Endothelial cell of hepatic sinusoid (primary cell): ENCODE data around the gene SORCS2.
"Not testable (repeated sequence)": the region's sequence is repeated elsewhere in the genome, so short reads cannot be mapped to it uniquely, and the experiment has no call there.

Experiments used
- in situ Hi-C: cut with HindIII; loops from 2 replicates; pipeline ENCODE4 v1.10.0; 2017; ENCODE audit warnings: low sequenced_read_pairs

SORCS2 gene

DNA sequence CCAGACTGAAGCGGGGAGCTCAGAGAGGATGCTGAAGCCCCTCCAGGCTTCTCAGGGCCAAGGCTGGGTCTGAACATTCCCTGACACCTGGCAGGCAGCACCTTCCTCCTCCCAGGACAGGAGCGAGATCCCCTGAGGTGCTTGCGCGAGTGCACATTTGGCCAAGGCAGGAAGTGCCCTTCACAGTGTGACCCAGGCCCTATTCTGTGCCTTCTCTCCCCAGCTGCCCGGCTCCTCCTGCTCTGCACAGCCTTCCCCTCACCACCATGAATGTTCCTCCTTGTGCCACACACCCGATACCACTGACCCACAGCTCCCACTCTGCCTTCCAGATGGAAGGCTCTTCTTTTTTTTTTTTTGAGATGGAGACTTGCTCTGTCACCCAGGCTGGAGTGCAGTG is 259.5 kb downstream of the SORCS2 start:
- in situ Hi-C loops = no loop called here

DNA sequence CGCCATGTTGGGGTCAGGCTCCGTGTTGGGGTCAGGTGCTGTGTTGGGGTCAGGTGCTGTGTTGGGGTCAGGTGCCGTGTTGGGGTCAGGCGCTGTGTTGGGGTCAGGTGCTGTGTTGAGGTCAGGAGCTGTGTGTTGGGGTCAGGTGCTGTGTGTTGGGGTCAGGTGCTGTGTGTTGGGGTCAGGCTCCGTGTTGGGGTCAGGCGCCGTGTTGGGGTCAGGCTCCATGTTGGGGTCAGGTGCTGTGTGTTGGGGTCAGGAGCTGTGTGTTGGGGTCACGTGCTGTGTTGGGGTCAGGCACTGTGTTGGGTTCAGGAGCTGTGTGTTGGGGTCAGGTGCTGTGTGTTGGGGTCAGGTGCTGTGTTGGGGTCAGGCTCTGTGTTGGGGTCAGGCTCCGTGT is 260.5 kb downstream of the SORCS2 start:
- in situ Hi-C loops = not testable (repeated sequence)

DNA sequence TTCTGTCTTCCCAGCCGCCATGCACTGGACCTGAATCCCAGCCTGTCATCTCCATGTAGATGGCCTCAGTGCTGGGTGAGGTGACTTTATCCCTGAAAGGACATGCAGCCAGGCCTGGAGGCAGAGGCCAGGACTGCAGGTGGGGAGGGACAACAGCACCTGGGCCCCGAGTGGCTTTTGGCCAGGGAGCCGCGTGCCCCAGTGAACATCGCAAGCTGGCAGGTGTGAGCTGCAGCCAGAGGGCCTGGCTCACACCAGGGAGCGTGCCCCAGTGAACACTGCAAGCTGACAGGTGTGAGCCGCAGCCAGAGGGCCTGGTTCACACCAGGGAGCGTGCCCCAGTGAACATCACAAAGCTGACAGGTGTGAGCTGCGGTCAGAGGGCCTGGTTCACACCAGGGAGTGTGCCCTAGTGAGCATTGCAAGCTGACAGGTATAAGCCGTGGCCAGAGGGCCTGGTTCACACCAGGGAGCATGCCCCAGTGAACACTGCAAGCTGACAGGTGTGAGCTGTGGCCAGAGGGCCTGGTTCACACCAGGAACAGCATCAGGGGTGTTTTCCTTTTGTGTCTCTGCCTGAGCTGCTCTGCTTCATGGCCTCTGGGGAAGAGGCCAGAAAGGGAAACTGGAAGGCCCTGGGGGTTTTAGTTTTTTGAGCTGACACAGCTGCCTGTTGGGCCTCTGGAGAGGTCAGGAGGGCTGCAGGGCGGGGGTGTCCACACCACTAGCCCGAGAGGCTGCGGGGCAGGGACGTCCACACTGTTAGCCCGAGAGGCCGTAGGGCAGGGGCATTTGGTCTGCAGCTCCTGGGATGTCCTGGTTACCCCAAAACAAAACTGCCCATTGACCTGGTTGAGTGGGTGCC is 265.1 kb downstream of the SORCS2 start:
- in situ Hi-C loops = no loop called here

DNA sequence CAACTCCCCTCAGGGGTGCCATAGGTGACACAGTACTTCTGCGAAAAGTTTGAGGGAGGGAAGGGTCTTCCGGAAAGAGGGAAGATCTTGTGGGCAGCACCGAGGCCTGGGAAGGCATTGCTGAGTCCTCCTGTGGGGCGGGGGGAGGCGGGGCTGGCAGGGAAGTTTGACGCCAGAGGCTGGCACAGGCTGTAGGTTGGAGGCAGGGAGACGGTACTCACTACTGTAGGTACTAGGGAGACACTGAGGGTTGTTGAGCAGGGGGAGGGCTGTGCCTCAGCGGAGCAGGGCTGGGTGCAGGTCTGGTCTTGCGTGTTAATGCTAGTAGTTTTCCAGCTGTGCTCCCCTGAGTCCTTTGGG is 265.7 kb downstream of the SORCS2 start:
- in situ Hi-C loops = no loop called here

DNA sequence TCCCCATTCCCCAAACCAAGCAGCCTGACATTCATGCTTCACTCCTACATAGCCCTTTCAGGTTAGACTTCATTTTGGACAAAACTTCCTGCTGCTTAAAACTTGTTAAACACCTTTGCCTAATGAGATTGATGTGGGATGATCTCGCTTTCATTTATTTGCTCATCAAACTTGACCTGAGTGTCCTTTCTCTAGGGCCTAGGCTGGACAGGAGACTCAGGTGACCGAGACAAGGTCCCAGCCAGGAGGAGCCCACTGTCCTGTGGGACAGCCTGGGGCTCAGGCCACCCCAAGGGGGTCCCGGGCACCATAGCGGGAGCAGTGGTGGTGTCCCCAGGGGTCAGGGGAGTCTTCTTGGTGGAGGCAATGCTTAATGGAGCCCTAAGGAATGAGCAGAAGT is 266.1 kb downstream of the SORCS2 start:
- in situ Hi-C loops = no loop called here

DNA sequence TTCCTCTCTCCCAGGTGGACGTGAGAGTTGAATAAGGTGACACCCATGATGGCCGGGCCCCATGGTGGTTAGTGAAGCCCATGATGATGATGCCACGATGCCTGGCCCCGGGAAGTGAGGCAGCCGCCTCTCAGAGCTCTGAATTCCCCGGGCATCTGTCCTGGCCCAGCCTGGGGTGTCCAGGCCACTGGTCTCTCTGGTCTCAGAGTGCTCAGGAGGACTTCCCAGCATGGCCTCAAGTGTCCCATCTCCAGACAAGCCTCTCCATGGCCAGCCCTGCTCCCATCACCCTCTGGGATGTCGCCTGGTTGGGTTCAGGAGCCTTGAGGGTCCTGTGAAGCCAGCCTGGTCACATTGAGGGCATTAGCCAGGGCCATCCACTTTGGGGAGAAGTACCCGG is 267.1 kb downstream of the SORCS2 start:
- in situ Hi-C loops = no loop called here

GRCh38 chr4:7460566-7460965 is 268.2 kb downstream of the SORCS2 start:
- in situ Hi-C loops = loop anchor here (5.0 kb wide), 2 partner anchors 47 to 58 kb away; no protein-coding TSS in a partner anchor

DNA sequence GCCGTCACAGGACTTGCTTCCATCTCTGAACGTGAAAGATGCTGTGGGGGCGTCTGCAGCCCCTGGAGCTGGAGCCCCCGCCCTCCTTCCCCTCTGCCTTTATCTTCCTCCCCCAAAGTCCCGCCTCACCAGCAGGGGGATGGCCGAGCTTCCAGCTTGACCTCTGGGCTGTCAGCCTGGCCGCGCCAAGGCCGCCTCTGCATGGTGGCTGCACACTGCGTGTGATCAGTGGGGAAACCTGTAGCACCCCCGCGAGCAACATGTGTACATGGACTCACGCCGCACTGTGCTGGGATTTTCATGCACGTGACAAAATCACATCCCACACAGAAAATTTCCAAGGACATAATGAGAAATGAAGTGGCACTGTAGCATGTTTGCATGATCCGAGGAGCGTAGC is 268.9 kb downstream of the SORCS2 start:
- in situ Hi-C loops = loop anchor here (5.0 kb wide), 2 partner anchors 46 to 59 kb away; no protein-coding TSS in a partner anchor

DNA sequence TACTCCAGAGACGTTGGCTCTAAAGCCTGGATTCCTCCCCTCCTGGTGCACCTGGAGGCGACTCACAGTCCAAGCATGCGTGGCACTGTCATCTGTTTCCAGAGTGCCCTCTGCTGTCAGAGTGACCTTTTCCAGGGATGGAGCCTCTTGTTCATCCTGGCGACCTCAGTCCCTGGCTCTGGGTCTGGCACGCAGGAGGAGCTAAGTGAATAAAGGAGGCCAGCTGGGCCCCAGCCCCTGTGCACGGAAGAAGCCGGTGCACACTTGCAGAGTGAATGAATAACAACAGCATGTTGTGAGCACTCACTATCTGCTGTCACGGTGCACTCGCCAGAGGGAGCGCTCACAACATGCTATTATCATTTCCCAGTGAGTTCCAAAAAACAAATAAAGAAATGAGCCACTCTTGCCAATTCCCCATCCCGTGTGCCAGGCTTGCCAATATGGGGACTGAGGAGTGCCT is 270.2 kb downstream of the SORCS2 start:
- in situ Hi-C loops = loop anchor here (5.0 kb wide), 2 partner anchors 45 to 60 kb away; no protein-coding TSS in a partner anchor

GRCh38 chr4:7463566-7464258 is 271.4 kb downstream of the SORCS2 start:
- in situ Hi-C loops = loop anchor here (5.0 kb wide), 2 partner anchors 44 to 61 kb away; no protein-coding TSS in a partner anchor

DNA sequence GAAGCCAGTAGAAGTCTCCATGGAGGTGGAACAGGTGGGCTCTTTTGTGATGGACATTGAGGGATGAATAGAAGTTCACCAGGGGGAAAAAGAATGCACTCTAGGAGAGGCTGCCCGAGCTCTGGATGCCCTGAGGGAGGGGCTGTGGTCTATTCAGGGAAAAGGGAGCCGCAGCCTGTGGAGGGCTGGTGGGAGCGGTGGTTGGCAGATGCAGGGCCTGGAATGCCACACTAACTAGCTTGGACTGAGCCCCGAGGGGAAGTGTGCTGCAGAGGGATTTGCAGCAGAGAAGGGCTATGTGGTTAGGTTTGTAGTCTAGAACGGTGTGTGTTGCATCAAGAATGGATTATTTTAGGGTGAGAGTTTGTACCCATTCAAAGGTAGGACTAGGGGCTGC is 271.9 kb downstream of the SORCS2 start:
- in situ Hi-C loops = loop anchor here (5.0 kb wide), 2 partner anchors 43 to 62 kb away; no protein-coding TSS in a partner anchor

DNA sequence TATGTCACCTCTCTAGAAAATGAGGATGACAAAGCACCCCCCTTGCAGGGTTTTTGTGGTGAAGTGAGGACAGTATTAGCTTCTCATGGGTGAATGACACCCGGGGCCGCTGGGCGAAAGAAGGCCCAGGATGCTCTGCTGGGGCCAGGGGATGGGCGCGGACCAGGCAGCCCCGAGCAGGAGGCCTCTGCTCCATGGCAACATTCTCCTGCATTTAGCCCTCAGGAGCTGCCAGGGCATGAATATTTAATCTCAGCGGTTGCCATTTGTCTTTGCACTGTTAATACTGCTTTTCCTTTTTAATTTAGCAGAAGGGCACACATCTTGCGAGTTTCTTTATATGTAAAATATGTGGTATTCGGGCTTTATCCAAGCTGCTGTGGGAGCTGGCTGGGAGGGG is 272.7 kb downstream of the SORCS2 start:
- in situ Hi-C loops = no loop called here

- in situ Hi-C loops = no loop called here
Observed at GRCh38 chr4:7466215-7466614, 273.9 kb downstream of the SORCS2 start.

- in situ Hi-C loops = no loop called here
Observed at GRCh38 chr4:7466904-7467303, 274.6 kb downstream of the SORCS2 start.

DNA sequence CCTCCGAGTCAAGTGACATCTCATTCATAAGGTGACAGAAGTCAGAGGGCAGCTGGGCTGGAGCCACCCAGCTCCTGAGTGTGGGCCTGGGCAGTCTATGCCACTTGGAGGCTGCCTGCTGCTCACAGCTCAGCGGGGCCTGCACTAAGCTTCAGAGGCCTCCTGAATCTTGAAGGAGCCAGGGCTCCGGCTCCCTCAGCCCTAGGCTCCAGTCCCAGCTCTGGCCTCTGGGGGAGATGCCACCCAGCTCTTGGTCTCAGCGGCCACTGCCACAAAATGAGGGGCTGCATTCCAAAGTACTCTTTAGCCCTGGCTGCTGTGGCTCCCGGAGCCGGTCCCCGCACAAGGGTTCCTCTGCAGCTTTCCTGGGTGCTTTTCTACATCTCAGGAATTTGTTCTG is 275.1 kb downstream of the SORCS2 start:
- in situ Hi-C loops = no loop called here

GRCh38 chr4:7469023-7469422 is 276.7 kb downstream of the SORCS2 start:
- in situ Hi-C loops = no loop called here

DNA sequence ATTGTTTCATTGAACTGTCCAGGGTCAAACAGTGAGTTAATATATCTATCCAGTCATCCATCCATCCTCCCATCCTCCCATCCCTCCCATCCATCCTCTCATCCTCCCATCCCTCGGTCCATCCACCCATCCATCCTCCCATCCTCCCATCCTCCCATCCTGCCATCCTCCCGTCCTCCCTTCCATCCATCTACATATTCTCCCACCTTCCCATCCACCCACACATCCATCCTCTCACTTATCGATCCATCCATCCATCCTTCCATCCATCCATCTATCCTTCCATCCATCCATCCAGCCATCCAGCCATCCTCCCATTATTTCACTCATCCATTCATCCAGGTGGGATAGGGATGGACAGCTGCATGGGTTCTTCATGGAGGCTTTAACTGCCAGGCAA is 277.8 kb downstream of the SORCS2 start:
- in situ Hi-C loops = no loop called here

DNA sequence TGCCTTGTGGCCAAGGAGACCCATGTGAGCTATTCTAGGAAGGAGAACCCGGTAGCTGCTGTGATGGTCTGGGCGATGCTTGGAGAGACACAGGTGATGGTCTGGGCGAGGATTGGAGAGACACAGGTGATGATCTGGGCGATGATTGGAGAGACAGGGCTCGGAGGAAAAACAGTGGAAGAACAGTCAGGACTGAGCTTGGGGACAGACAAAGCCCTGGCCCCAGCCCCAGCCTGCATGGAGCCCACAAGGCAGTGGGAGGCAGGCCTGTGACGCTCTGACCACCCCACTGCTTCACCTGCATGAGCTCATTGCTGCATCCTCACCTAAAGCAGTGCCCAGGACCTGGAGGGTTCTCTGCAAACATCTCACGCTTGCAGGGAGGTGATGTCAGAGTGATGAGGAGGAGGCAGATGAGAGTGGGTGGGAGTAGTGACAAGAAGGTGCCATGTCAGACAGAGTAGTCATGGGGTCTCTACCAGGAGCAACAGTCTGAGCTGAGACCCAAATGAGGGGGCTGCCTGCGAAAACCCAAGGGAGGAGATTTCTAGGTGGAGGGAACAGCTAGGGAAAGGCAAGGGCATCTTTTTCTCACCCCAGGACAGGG is 278.3 kb downstream of the SORCS2 start:
- in situ Hi-C loops = no loop called here

GRCh38 chr4:7472442-7473013 is 280.2 kb downstream of the SORCS2 start:
- in situ Hi-C loops = no loop called here

DNA sequence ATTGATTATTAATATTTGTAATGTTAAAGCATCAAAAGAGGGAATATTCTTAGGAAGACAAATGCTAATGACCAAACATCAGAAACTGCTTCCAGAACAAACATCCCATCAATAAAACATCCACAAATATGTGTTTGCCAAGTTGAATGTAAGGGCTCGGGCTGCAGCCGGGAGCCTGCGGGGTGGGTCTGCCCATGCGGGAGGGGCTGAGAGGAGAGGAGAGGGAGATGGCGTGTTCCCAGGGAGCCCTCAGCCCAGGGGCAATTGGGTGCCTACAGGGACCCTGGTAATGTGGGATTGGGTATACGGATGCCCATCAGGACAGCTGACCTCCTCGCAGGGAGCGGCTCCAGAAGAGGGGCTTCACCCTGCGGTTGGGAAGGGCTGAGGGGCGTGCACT is 280.7 kb downstream of the SORCS2 start:
- in situ Hi-C loops = no loop called here

- in situ Hi-C loops = no loop called here
Observed at GRCh38 chr4:7474320-7474719, 282.0 kb downstream of the SORCS2 start.
